ENCODE data around the gene GID8. TPM values are rescaled to one million over a fixed set of nuclear protein-coding genes. Genes with fewer than 3 reads are reported as not detected.
A peak's percentile ranks its signal among the peaks of the same experiment; 100 is the strongest.
"Not testable (repeated sequence)": the region's sequence is repeated elsewhere in the genome, so short reads cannot be mapped to it uniquely, and the experiment has no call there.

Gene GID8
- polyA plus RNA-seq, 1 donor: 57.8 TPM

DNA sequence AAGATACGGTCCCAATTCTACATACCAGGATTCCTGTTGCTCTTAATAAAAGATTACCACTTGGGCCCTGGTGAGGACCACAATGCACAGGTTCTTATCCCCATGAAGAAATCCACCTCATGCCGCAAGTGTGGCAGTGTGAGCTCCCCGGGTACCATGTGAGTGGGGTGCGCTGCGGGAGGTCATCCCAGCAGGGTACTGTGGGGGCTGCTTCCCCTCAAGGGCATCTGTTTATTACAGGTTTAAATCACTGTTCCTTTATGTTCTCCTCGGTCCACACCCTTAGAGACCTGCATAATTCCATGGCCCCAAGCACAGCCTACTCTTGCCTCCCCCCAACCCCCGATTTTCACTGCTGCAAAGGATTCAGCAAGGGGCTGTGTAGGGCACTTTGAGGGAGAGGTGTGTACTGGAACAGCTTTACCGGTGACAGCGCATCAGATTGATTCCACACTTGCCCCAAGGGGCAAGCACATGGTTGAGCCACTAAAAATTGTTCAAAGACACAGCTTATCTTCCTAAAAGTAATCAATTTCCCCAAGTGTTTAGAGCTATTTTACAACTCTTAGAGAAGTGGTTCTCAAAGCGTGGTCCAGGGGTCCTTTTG, 17.8 kb upstream of the GID8 start:
- no peak for DNase-seq

- DNase-seq: peak; percentile 68
Observed at GRCh38 chr20:62921119-62921687, 16.7 kb upstream of the GID8 start.

- DNase-seq: no peak
Observed at GRCh38 chr20:62922451-62922921, 15.5 kb upstream of the GID8 start.

DNA sequence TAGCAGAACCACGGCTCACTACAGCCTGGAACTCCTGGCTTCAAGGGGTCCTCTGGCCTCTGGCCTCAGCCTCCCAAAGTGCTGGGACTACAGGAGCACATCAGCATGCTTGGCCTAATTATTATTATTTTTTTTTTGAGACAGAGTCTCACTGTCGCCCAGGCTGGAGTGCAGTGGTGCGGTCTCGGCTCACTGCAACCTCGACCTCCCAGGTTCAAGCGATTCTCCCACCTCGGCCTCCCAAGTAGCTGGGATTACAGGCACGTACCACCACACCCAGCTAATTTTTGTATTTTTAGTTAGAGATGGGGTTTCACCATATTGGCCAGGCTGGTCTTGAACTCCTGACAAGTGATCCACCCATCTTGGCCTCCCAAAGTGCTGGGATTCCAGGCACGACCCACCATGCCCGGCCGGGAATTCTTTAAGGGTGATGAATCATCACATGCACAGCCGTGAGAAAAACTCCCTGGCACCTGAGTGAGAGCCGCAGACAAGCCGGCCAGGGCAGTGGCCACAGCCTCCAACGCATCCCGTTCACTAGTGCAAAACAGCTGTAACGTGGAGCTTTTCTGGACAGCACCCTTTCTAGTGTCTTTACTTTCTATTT, 14.8 kb upstream of the GID8 start:
- DNase-seq: not testable (repeated sequence)

DNA sequence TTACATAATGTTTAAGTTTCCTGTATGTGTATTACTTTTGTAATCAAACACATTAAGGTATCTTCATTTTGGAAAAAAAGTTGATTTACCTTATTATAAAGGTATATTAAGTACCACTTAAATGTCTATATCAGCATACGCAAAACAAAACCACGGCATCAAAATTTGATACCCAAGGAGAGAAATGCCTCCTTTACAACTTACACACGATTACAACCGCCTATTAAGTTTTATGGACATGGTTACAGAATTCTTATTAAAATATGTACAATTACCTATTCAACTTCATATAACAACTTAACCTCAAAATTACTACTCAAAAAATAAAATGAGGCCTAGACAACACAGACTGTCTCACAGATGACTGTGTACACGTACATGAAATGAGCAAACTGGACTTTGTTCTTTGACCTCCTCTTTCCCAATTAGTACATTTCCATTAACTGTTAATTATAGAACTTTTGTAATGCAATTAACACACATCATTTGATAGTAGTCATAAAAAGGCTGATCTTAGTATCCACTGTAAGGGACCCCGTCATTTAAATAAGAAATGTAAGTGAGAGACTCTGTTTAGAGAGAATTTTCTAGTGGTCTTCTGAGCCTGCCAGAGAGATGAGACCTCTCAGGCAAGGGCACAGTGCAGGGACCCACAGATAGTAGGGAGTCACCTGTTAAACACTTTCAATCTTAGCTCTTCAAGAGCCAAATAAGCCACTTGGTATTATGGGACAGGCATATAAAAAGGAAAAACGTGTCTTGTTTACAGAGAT, 14.1 kb upstream of the GID8 start:
- DNase-seq: no peak

DNA sequence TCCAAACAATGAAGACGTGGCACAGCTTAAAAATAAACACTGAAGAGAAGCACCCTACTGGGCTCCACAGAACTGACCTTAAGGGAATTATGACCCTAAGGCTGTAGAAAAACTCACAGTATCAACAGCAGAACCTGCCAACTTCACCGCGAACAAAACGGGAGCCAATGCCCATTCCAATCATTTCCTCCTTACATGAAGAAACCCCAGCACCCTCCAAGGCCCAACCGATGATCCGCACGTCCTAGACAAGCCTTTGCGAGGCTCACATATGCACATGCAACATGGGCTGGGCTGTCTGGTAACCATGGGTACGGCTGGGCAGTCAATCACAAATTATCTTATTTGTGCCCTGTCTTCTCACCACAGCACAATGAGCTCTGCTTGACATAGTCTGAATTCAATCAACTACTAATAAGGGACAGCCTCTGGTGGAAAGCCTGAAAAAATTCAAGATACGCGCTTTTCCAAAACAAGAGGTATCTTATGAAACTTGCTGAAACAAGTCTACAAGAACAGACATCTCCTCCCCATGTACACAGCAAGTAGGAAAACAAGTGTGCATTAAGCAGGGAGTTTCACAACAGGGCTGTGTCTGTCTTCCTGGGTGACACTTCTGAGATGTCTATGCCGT, 13.4 kb upstream of the GID8 start:
- no peak for DNase-seq

DNA sequence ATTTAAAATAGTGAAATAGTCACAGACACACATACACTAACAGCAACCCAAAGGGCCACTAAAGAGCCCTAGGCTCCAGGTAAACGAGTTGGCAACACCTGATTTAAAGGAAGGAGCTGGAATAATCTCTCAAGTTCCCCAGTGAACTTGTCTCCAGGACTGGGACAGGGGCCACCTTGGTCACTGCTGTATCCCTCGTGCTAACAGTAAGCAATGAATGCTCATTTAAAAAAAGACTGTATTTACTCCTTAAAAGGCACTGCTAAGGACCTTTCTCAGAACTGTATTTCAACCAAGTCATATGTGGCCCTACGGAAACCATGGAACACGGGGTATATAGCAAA, 12.9 kb upstream of the GID8 start:
- no peak for DNase-seq

DNA sequence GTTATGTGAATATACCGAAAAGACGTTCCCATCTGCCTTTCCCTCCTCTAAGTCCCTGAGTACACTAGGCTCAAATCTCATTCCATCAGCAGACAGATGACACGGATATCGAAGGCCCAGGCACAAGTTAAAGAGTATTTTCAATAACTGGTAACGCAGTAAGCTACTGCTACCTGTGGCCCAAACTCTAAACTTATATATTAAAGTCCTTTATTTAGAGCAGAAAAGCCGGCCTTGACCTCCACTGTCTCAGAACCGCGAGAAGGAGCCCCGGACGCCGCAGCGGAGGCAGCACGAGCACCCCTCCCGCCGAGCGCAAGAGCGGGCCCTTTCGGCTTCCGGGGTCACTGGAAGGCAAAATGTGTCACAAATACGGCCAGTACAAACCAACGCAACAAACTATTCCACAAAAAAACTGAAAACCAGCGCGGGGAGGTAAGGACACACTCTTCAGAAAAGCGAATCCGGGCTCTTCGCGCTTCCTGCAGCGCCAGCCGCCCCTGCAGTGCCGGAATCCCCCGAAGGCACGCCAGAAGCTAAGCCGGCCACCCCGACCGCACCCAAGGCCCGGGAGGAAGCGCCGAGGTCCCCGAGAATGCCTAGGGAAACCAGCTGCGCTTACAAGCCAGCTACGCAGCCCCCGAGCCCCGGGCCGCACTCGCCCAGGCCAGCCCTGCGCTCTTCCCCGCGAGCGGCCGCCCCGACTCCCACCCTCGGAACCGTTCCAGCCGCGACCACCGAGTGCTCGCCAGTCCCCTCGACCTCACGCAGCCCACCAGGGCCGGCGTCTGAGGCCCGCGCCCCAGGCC, 12.3 kb upstream of the GID8 start:
- no peak for DNase-seq

DNA sequence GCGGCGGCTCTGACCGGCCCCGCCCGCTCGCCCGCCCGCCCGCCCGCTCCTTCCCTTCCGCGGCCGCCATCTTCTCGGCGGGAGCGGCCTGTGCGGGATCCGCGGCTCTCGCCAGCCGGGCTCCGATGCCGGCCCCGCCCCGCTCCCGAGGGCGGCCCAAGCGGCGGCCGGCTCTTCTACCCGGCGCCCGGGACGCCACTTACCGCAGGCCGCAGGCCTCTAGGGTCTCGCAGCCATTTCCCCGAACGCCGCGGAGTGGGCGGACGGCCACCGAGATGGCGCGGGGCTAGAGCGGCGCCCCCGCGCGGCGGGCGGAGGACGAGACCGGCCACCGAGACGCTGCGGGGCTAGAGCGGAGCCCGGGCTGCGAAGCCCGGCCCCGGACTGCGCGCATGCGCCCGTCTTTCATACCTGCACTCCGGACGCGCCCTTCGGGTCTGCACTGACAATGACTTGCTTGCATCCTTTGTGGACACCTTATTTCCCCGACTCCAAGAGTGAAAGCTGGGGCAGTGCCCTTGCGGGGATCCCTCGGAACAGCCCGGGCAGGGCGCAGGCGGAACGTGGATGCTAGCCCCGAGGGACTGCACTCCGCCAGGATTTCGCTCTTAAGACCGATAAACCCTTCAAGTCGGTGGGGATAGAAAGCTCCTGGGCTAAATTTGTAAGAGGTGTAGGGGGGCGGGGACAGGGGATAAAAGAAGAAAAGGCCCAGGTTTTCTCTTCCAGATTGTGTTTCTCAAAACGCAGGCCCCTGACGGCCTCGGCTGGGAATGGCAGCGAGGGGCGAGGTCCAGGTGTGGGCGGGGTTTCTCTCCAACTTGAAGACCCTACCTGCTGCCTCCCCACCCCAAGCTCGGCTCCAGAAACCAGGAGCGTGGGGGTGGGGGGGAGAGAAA, 11.5 kb upstream of the GID8 start, which contains the start of gene DIDO1:
Gene DIDO1, minus strand, starts transcription at position 277 of the 899 bp plus-strand sequence.
- peak; percentile 81 for DNase-seq

GRCh38 chr20:62927128-62927705, 10.7 kb upstream of the GID8 start:
- no peak for DNase-seq

- DNase-seq: no peak
Observed at GRCh38 chr20:62928246-62928939, 9.6 kb upstream of the GID8 start.

- DNase-seq: peak; percentile 38
Observed at GRCh38 chr20:62929051-62929538, 8.9 kb upstream of the GID8 start.

- no peak for DNase-seq
Observed at GRCh38 chr20:62931464-62931863, 6.5 kb upstream of the GID8 start.

DNA sequence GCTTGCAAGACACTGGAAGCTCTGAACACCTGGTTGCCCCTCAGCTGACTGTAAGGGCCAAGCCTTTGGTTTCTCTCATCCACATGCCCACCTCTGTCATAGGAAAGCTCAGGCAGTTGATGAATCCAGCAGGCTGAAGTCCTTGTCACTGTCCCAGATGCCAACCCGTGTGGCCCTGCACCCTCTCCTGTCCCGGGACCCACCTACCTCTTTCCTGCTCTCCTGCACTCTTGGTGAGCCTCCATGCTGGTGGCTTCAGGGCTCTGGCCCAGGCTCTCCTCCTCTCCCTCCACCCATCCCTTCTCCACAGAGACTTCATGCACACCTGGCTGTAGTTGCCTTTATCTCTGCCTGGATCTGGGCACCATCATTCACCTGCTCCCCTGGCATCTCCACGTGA, 4.0 kb upstream of the GID8 start:
- DNase-seq: no peak

- no peak for DNase-seq
Observed at GRCh38 chr20:62935204-62935967, 2.6 kb upstream of the GID8 start.

DNA sequence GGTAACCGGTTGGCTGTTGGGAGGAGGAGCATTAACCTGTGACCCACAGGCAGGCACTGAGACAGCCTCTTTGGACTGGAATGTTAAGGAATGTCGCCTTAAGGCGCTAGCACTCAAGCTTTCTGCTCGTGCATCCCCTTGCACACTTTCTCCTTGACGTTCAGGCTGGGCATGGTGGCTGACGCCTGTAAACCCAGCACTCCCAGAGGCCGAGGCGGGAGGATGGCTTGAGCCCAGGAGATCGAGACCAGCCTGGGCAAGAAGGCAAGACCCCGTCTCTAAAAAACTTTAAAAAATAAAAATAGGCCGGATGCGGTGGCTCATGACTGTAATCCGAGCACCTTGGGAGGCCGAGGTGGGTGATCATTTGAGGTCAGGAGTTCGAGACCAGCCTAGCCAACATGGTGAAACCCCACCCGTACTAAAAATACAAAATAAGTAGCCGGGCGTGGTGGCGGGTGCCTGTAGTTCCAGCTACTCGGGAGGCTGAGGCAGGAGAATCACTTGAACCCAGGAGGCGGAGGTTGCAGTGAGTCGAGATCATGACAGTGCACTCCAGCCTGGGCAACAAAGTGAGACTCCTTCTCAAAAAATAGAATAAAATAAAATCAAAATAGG, 1.9 kb upstream of the GID8 start:
- no peak for DNase-seq

DNA sequence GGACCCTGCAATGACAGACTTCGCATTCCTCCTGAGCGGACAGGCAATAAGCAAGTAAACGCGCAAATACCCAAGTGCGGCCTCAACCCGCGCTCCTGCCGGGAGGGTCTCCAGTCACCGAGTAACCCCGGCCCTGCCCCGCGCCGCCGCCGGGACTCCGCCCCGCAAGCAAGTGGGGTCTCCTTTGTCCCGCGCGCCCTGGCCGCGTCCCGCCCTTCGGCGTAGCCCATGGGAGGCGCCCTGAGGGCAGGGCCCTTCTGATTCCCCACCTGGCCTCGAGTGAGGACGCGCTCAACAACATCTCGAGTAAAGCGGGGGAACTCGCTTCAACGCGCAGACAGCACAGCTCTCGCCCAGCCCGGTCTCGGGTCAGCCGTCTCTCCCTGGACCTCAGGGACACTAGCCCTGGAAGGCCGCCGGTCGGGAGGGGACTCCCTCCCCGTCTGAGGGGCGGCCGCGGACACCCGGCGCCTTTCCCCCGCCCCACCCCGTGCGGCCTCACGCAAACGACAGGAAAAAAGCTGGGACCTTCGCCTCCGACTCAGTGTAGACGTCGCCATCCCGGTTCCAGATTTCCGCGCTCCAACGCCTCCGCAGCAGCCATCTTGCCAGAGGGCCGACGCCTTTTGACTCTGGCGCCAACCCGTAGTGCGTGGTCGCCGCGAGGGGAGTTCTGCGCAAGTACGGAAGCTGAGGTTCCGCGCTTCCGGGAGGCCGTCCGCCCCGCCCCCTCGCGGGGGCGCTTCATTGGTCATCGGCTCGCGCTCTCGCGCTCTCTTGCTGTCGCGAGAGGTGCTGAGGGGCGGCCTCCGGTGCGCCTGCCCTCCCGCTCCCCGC, 461 bp upstream of the GID8 start:
- peak; percentile 94 for DNase-seq
